Duodenal mucosa (tissue), 2 donors: ENCODE results near the gene EIF3B.

Source experiments
- H3K27ac ChIP-seq: one replicate; pipeline ENCODE4 v1.7.0; 2013; ENCODE audit warnings: low read depth, low read length
- H3K27me3 ChIP-seq, 2 donors: one replicate each; pipeline ENCODE4 v1.7.0; 2013; ENCODE audit warnings: low read length in 2 of 2, control low read depth in 1 of 2; ENCODE audit not compliant: insufficient read depth in 2 of 2, control insufficient read depth in 1 of 2
- H3K36me3 ChIP-seq, 2 donors: one replicate each; pipeline ENCODE4 v1.7.0; 2013; ENCODE audit warnings: low read length in 2 of 2, control low read depth in 1 of 2; ENCODE audit not compliant: insufficient read depth in 2 of 2, control insufficient read depth in 1 of 2
- H3K4me1 ChIP-seq, 2 donors: one replicate each; pipeline ENCODE4 v1.7.0; 2013; ENCODE audit warnings: low read length in 2 of 2, control low read depth in 1 of 2; ENCODE audit not compliant: insufficient read depth in 2 of 2, control insufficient read depth in 1 of 2
- H3K4me3 ChIP-seq, 2 donors: one replicate each; pipeline ENCODE4 v1.7.0; 2013; ENCODE audit warnings: low read length in 2 of 2, low read depth in 1 of 2
- H3K9ac ChIP-seq, 2 donors: one replicate each; pipeline ENCODE4 v1.7.0; 2013; ENCODE audit warnings: low read length in 2 of 2, low read depth in 1 of 2
- H3K9me3 ChIP-seq, 2 donors: one replicate each; pipeline ENCODE4 v1.7.0; 2013; ENCODE audit warnings: low read length in 2 of 2, control low read depth in 1 of 2; ENCODE audit not compliant: control insufficient read depth in 1 of 2

The EIF3B gene

GRCh38 chr7:2399848-2400587, 45.4 kb downstream of the EIF3B start:
- Histone ChIP-seq H3K9ac (peak overlapping the region in 1 of 2 donors; percentile 11), H3K36me3 (no peaks in the 10 kb centered on the region), H3K9me3 (no peaks in the 10 kb centered on the region), H3K4me3 (peak overlapping the region; percentile 23 to 30), H3K4me1 (peaks cover 17 to 27% of the 10 kb centered on the region in 2 donors), H3K27me3 (no peaks in the 10 kb centered on the region), H3K27ac (no peak overlapping the region)

DNA sequence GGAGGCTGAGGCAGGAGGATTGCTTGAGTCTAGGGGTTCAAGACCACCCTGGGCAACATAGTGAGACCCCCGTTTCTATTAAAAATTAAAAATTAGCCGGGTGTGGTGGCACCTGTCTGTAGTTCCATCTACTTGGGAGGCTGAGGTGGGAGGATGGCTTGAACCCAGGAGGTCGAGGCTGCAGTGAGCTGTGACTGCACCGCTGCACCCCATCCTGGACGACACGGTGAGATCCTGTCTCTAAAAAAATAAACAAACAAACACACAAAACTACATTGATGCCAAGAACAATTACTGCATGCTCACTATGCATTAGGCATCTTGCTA, 48.0 kb downstream of the EIF3B start:
- H3K27ac ChIP-seq = no peak overlapping the region
- peak overlapping the region; percentile 29 to 43 for H3K9ac ChIP-seq
- H3K4me3 ChIP-seq = peak overlapping the region; percentile 80 to 85

GRCh38 chr7:2403014-2403717, 48.5 kb downstream of the EIF3B start, which contains the start of gene CHST12:
TSS of gene CHST12 (plus strand) at chr7:2403611. CDS start at chr7:2432640, 29,029 bp downstream.
- Histone ChIP-seq H3K4me1 (peaks cover 17 to 38% of the 10 kb centered on the region in 2 donors), H3K4me3 (peak within 1 kb of the TSS; percentile 80 to 85), H3K36me3 (no peaks in the 10 kb centered on the region), H3K27ac (no peak within 1 kb of the TSS), H3K9ac (peak within 1 kb of the TSS; percentile 62 to 72), H3K27me3 (no peaks in the 10 kb centered on the region), H3K9me3 (no peaks in the 10 kb centered on the region)

More for the DNA sequence above, 48.0 kb downstream of the EIF3B start:
- no peaks in the 10 kb centered on the region for H3K9me3 ChIP-seq
- H3K36me3 ChIP-seq = no peaks in the 10 kb centered on the region
- H3K4me1 ChIP-seq = peaks cover 17 to 38% of the 10 kb centered on the region in 2 donors
- no peaks in the 10 kb centered on the region for H3K27me3 ChIP-seq

DNA sequence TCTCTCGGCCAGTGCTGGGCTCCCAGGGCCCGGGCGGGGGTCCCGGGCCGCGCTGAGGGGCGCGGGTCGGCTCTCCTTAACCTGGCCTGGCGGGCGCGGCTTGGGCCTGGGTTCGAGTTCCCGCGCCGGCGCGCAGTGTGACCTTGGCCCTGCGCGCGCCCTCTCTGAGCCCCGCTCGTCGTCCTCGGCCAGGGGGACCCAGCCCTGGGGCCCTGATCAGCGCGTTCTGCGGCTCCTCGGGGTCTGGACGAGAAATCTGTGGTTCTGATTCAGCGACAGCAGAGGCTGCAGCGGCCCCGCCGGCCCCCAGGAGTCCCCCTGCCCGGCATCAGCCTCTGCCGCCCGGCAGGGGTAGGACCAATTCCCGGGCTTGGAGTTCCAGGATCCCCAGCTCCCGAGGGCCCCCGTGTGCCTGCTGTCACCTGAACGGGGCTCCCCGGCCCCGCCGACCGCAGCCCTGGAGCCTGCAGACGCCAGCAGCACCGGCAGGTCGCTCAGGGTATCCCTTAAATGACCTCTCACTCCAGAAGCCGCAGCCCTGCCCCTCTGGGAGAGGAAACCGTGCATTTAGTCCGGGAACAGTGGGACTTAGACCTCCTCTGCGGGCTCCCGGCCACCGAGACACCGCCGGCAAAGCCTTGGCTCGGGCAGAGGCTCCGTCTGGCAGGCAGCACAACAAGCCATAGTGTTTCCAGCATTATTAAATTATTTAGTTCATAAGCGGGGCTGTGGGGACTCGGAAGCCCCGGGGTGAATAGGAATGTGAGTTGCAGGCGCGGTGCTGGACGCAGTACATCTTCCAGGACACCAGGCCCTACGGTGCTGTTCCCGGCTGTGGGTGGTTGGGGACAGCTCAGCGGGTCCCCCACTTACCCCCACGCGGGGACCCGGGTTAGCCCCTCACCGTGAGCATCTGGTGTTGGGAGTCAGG, 49.4 kb downstream of the EIF3B start:
- Histone ChIP-seq H3K27ac (no peak overlapping the region), H3K4me1 (peaks cover 17 to 44% of the 10 kb centered on the region in 2 donors), H3K9ac (peak overlapping the region; percentile 62 to 72)

DNA sequence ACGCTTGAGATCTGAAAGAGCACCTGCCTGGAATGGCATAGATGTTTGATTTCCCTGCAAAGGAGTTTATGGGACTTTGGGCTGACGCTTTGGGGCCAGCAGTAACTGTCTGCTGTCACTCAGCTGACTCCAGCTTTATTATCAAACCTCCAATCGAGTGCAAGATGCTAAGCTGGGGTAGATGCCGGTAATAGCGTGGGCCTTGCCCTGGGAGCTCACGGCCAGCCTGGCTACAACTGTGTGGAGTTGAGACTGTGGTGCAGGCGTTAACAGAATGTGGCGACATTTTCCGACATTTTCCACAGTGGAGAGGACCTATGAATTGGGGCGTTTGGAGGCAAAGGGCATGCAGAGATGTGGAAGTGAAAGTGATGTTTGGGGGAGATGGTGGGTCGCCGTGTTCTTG, 50.1 kb downstream of the EIF3B start:
- Histone ChIP-seq H3K9ac (peak overlapping the region; percentile 62 to 72), H3K4me3 (peak overlapping the region; percentile 73 to 74), H3K36me3 (no peaks in the 10 kb centered on the region), H3K27ac (no peak overlapping the region), H3K9me3 (no peaks in the 10 kb centered on the region), H3K27me3 (no peaks in the 10 kb centered on the region), H3K4me1 (peaks cover 14 to 43% of the 10 kb centered on the region in 2 donors)

More for the DNA sequence above, 49.4 kb downstream of the EIF3B start:
- Histone ChIP-seq H3K36me3 (no peaks in the 10 kb centered on the region), H3K4me3 (peak overlapping the region; percentile 73 to 74), H3K9me3 (no peaks in the 10 kb centered on the region), H3K27me3 (no peaks in the 10 kb centered on the region)

DNA sequence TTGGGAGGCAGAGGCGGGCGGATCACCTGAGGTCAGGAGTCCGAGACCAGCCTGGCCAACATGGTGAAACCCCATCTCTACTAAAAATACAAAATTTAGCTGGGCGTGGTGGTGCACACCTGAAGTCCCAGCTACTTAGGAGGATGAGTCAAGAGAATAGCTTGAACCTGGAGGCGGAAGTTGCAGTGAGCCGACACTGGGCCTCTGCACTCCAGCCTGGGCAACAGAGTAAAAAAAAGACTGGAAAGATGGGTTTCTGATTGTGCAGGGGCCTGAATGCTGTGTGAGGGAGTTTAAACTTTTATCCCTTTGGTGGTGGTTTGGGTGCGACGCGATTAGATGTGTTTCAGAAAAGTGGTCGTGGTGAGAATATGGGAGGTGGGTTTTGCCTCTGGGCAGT, 50.6 kb downstream of the EIF3B start:
- Histone ChIP-seq H3K36me3 (no peaks in the 10 kb centered on the region), H3K27me3 (no peaks in the 10 kb centered on the region), H3K27ac (no peak overlapping the region), H3K9me3 (no peaks in the 10 kb centered on the region), H3K4me1 (peaks cover 9 to 39% of the 10 kb centered on the region in 2 donors), H3K9ac (peak overlapping the region; percentile 28 to 48), H3K4me3 (peak overlapping the region; percentile 73 to 74)

DNA sequence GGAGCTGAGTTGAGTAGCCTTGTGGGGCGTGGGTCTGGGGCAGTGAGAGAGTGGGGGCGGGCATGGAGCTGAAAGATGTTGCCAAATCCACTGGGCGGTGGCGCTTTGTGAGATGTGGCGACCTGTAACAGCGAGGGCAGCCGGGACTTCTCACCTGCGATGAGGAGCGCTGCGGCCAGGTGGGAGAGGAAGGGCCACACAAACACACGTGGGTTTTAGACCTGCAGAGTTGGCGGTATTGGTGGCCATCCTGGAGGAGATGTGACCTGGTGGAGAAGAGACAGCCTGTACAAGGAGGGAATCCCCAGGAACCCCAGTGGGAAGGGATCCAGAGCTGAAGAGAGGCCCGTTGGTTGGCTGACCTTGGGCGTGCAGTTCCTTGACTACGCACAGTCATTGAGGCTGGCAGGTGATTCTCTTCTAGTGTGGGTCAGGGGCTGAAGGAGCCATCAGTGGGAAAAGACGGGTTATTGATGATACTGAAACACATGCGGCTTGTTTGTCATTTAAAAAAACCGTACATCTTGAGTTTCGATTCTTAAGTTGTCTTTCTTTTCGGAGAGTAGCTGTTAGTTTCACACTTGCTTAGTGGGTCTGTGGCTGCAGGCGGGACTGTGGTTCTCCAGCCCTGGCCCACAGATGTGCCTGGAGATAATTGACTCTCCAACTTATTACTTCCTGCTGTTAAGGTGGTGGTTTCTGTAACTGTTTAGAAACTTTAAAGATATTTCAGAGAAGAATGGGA, 51.1 kb downstream of the EIF3B start:
- H3K4me3 ChIP-seq = peak overlapping the region; percentile 58 to 73

DNA sequence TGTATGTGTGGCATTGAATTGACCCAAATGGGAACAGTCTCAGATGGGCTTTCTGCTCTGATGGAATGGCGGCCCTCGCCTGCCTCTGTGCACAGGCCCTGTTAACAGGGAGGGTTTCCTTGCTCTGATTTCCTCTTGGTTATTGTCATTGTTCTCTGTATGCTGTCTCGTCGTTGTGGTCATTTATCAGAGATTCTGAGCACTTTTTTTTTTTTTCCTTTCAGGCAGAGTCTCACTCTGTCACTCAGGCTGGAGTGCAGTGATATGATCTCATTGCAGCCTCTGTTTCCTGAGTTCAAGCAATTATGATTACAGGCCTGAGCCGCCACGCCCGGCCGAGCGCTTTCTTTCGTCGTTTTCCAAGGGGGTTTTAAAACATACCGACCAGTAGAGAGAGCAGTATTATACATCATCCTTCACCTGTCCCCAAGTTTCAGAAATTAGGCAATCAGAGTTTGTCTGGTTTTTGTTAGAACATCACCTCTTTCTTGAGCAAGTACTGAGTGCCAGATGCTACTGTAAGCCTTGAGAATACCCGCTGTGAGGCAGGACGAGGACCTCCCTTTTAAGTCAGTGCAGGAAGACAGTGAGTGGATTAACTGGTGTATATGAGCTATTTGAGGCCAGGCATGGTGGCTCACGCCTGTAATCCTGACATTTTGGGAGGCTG, 55.3 kb downstream of the EIF3B start:
- H3K9ac ChIP-seq = no peak overlapping the region
- no peak overlapping the region for H3K4me3 ChIP-seq
- peak overlapping the region; percentile 30 for H3K27ac ChIP-seq
- no peaks in the 10 kb centered on the region for H3K36me3 ChIP-seq
- no peaks in the 10 kb centered on the region for H3K9me3 ChIP-seq
- H3K27me3 ChIP-seq = no peaks in the 10 kb centered on the region
- peaks cover 6 to 32% of the 10 kb centered on the region in 2 donors for H3K4me1 ChIP-seq

More for the DNA sequence above, 51.1 kb downstream of the EIF3B start:
- Histone ChIP-seq H3K36me3 (no peaks in the 10 kb centered on the region), H3K27me3 (no peaks in the 10 kb centered on the region), H3K4me1 (peaks cover 6 to 37% of the 10 kb centered on the region in 2 donors), H3K27ac (no peak overlapping the region), H3K9ac (peak overlapping the region; percentile 28 to 48), H3K9me3 (no peaks in the 10 kb centered on the region)

DNA sequence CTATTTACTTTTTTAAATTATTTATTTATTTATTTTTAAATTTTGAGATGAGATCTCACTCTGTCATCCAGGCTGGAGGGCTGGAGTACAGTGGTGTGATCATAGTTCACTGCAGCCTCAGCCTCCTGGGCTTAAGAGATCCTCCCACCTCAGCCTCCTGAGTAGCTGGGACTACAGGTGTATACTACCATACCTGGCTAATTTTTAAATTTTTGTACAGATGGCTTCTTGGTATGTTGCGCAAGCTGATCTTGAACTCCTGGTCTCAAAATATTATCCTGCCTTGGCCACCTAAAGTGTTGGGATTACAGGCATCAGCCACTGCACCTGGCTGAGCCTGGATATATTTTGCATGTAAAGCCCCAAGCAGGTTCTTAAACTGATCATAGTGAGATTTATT, 56.4 kb downstream of the EIF3B start:
- H3K4me3 ChIP-seq = no peak overlapping the region
- H3K4me1 ChIP-seq = peaks cover 6 to 23% of the 10 kb centered on the region in 2 donors
- no peaks in the 10 kb centered on the region for H3K9me3 ChIP-seq
- no peak overlapping the region for H3K9ac ChIP-seq
- no peaks in the 10 kb centered on the region for H3K36me3 ChIP-seq
- no peak overlapping the region for H3K27ac ChIP-seq
- no peaks in the 10 kb centered on the region for H3K27me3 ChIP-seq
